Astrocyte of the spinal cord (primary cell): ENCODE data around the gene DAZAP1.

Experiments
- DNase-seq: peaks from one replicate; pipeline ENCODE4 v3.0.0; 2011; ENCODE audit warnings: low read depth, low spot score
- H3K4me3 ChIP-seq: 2 replicates; pipeline ENCODE4 v1.5.1; 2011; ENCODE audit warnings: low read depth, mild to moderate bottlenecking, low read length, moderate library complexity
- in situ Hi-C: cut with HindIII; loops from 2 replicates; pipeline ENCODE4 v1.10.0; 2017; ENCODE audit warnings: low sequenced_read_pairs
- TF ChIP-seq, protein P1 (sequence below): IDR thresholded peaks from 2 replicates; pipeline ENCODE4 v1.5.1; 2012; ENCODE audit warnings: low read depth, mild to moderate bottlenecking, low read length, inconsistent platforms

DAZAP1 gene

GRCh38 chr19:1426736-1427135, 19.4 kb downstream of the DAZAP1 start:
- H3K4me3 ChIP-seq: no peak overlapping the region
- DNase-seq: no peak
- TF ChIP-seq, protein P1, sequence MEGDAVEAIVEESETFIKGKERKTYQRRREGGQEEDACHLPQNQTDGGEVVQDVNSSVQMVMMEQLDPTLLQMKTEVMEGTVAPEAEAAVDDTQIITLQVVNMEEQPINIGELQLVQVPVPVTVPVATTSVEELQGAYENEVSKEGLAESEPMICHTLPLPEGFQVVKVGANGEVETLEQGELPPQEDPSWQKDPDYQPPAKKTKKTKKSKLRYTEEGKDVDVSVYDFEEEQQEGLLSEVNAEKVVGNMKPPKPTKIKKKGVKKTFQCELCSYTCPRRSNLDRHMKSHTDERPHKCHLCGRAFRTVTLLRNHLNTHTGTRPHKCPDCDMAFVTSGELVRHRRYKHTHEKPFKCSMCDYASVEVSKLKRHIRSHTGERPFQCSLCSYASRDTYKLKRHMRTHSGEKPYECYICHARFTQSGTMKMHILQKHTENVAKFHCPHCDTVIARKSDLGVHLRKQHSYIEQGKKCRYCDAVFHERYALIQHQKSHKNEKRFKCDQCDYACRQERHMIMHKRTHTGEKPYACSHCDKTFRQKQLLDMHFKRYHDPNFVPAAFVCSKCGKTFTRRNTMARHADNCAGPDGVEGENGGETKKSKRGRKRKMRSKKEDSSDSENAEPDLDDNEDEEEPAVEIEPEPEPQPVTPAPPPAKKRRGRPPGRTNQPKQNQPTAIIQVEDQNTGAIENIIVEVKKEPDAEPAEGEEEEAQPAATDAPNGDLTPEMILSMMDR: no peak
- in situ Hi-C loops: no loop called here

DNA sequence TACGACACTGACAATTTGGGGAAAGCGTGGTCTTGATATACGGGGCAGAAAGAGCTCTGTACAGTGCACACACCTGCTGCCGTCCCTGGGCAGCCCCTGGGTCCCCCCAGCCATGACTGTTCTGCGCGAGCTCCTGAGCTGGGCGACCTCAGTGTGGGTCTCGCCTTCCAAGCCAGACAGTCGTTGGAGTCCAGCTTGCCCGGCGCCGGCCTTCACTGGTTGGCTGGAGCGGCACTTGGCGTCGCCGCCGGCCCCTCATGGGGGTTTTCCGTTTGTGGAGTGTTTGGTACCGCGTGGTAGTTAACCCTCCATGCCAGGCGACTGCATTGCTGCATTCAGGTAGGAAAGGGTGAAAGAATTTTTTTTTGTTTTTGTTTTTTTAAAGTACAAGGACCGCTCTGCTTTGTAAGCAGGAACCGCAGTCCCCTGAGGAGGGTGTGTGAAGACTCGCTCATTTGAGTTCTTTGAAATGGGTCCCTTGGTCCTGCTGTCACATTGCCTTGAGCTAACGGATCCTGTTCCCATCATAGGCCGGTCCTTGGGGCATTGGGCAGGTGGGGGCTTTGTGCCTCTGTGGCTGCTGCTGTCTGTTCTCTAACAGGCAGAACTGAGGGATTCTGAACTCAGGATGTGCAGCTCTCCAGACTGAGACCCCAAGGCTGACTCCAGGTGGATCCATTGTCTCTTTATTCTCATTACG, 20.0 kb downstream of the DAZAP1 start:
- in situ Hi-C loops: no loop called here
- no peak overlapping the region for H3K4me3 ChIP-seq

DNA sequence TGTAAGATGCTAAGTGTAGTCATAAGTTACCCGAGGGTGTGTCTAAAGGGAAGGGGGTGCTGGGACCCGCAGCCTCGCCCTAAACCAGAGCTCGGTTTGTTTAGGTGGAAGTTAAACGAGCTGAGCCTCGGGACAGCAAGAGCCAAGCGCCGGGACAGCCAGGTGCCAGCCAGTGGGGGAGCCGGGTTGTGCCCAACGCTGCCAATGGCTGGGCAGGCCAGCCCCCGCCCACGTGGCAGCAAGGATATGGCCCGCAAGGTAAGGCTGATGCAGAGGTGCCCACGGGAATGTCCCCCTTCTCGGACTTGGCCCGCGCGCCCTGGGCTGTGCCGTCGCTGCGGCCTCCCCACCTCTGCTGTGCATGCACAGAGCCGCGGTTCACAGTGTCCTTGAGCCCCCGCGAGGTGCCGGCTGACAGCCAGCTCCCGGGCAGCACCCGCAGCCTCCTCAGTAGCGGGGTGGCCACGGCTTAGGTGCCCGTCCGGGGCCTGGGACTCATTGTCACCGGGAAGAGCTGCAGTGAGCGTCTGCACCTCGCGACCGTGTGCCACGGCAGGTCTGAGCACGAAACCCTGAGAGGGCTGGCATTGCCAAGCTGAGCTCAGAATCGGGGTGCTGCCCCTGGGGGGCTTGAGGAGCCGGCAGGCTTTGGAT, 21.5 kb downstream of the DAZAP1 start:
- H3K4me3 ChIP-seq: no peak overlapping the region
- TF ChIP-seq, protein P1: no peak
- no peak for DNase-seq
- in situ Hi-C loops: no loop called here

More for the DNA sequence above, 20.0 kb downstream of the DAZAP1 start:
- DNase-seq: no peak
- TF ChIP-seq, protein P1: no peak

GRCh38 chr19:1429750-1430149, 22.4 kb downstream of the DAZAP1 start:
- TF ChIP-seq, protein P1: no peak
- DNase-seq: no peak
- H3K4me3 ChIP-seq: no peak overlapping the region
- in situ Hi-C loops: no loop called here

DNA sequence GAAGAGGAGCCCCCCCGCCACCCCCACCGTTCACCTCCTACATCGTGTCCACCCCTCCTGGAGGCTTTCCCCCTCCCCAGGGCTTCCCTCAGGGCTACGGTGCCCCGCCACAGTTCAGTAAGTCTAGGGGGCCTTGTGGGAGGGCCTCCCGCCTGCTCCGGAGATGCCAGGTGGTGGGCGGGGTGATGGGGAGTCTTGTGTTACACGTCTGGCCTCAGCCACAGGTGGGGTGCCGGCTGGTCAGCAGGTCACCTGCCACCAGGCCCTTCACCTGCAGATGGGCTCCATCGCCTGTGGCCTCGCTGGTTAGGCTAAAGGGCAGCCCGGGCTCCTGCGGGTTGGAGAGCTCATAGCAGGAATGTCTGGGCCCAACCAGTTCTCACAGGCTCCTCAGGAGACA, 22.9 kb downstream of the DAZAP1 start:
- DNase-seq: no peak
- H3K4me3 ChIP-seq: no peak overlapping the region
- TF ChIP-seq, protein P1: no peak
- in situ Hi-C loops: no loop called here

DNA sequence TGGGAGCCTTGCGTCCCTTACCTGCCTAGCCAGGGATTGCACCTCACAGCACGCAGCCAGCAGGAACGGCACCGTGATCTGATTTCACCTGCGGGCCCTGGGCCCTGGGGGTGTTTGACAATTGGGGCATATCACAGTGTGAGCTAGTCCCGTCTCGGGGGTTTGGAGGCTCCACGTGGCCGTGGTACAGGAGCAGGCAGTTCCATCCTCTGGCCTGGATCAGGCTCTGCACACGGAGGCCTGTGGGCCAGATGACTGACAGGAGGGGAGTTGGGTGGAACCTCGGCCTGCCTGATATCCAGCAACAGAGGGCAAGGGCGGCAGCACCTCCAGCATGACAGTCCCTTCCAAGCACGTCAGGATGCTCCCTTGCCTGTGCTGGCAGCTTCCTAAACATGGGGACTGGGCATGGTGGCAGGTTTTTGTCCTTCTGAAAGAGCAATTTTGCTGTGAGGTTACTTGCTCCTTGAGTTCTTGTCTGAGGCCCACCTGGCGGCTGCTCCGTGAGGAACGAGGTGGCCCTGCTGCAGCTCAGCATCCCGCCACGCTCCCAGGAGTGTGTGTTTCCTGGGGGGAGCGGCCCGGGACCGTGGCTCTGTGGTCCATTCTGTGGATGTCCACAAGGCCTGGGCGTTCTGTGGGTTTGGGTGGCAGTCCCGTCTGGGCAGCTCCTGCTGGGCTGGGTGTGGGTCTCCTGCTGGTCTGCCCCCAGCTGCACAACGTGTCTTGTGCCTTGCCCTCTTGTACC, 24.5 kb downstream of the DAZAP1 start:
- no peak overlapping the region for H3K4me3 ChIP-seq
- TF ChIP-seq, protein P1: no peak
- no peak for DNase-seq
- in situ Hi-C loops: no loop called here
